HG02798 (cell line): ENCODE results near the gene PKHD1.
A peak's percentile ranks its signal among the peaks of the same experiment; 100 is the strongest.
"Not testable (repeated sequence)": the region's sequence is repeated elsewhere in the genome, so short reads cannot be mapped to it uniquely, and the experiment has no call there.

Experiments used
- ATAC-seq: cut with Tn5 transposase; IDR thresholded peaks from one replicate; pipeline ENCODE4 v1.9.1; 2021; ENCODE audit warnings: mild to moderate bottlenecking; ENCODE audit not compliant: unreplicated experiment, poor library complexity

PKHD1 gene

GRCh38 chr6:51866867-51867266 lies 220.5 kb downstream of the PKHD1 start:
- no peak for ATAC-seq

- ATAC-seq = no peak
These were observed 221.4 kb downstream of the PKHD1 start for GRCh38 chr6:51865996-51866395.

GRCh38 chr6:51865176-51865575 lies 222.2 kb downstream of the PKHD1 start:
- ATAC-seq = no peak

- ATAC-seq = no peak
These were observed 230.3 kb downstream of the PKHD1 start for GRCh38 chr6:51857134-51857533.

- ATAC-seq = no peak
These were observed 230.9 kb downstream of the PKHD1 start for GRCh38 chr6:51856508-51856907.

- ATAC-seq = peak; percentile 83
These were observed 231.9 kb downstream of the PKHD1 start for GRCh38 chr6:51855310-51856082.

- ATAC-seq = no peak
These were observed 232.5 kb downstream of the PKHD1 start for GRCh38 chr6:51854876-51855275.

GRCh38 chr6:51854347-51854746 lies 233.1 kb downstream of the PKHD1 start:
- ATAC-seq = no peak

- not testable (repeated sequence) for ATAC-seq
These were observed 234.3 kb downstream of the PKHD1 start for GRCh38 chr6:51853109-51853508.

- no peak for ATAC-seq
These were observed 240.9 kb downstream of the PKHD1 start for GRCh38 chr6:51846531-51846930.

- ATAC-seq = no peak
These were observed 243.1 kb downstream of the PKHD1 start for GRCh38 chr6:51844336-51844735.

- ATAC-seq = no peak
These were observed 243.9 kb downstream of the PKHD1 start for GRCh38 chr6:51843456-51844056.

GRCh38 chr6:51842804-51843378 lies 244.5 kb downstream of the PKHD1 start:
- no peak for ATAC-seq

GRCh38 chr6:51842061-51842803 lies 245.2 kb downstream of the PKHD1 start:
- ATAC-seq = no peak

GRCh38 chr6:51841626-51842025 lies 245.8 kb downstream of the PKHD1 start:
- ATAC-seq = no peak

GRCh38 chr6:51839726-51840374 lies 247.6 kb downstream of the PKHD1 start:
- ATAC-seq = no peak

GRCh38 chr6:51830666-51831065 lies 256.7 kb downstream of the PKHD1 start:
- ATAC-seq = no peak

- no peak for ATAC-seq
These were observed 259.8 kb downstream of the PKHD1 start for GRCh38 chr6:51827580-51827979.

- no peak for ATAC-seq
These were observed 262.5 kb downstream of the PKHD1 start for GRCh38 chr6:51824940-51825339.

- ATAC-seq = no peak
These were observed 266.9 kb downstream of the PKHD1 start for GRCh38 chr6:51820555-51820954.
